Fibroblast of lung (primary cell): ENCODE results near the gene EBNA1BP2.

ENCODE experiments used
- CTCF ChIP-seq, 2 donors: IDR thresholded peaks in 1 of 2; conservative IDR thresholded peaks in 1 of 2; 1 replicate in 1 of 2; 2 replicates in 1 of 2; pipeline ENCODE4 v1.5.1; 2011 to 2012; ENCODE audit warnings: low read length in 2 of 2, control low read depth in 1 of 2, inconsistent platforms in 1 of 2, low read depth in 1 of 2, mild to moderate bottlenecking in 1 of 2
- EZH2 ChIP-seq: IDR thresholded peaks from 2 replicates; pipeline ENCODE4 v1.5.1; 2012; ENCODE audit warnings: low read length, control low read depth, mild to moderate bottlenecking; ENCODE audit errors: missing control alignments

GRCh38 chr1:43217747-43218146 is 45.7 kb upstream of the EBNA1BP2 start:
- TF ChIP-seq CTCF (conservative IDR thresholded peaks at IDR 0.05 in 1 of 2, IDR thresholded peaks at IDR 0.05 in 1 of 2; ENCODE audit: low read depth in 1 of 2, low read length in 2 of 2), result no peak
- TF ChIP-seq EZH2, result no peak
